HEK293 (cell line): Measurements from ENCODE around the gene CNTN4.

ENCODE experiments used
- CTCF ChIA-PET: fragments of 350-600 bp; formaldehyde crosslinking; extraction: SDS; loops from one replicate; lab custom pipeline; 2021; ENCODE audit warnings: antibody characterized with exemption; lab: Yijun Ruan, JAX
- POLR2A ChIA-PET: fragments of 300-600 bp; formaldehyde crosslinking; extraction: SDS; loops from one replicate; lab custom pipeline; 2020; ENCODE audit warnings: antibody characterized with exemption, inconsistent platforms; lab: Yijun Ruan, JAX
- H3K27ac ChIP-seq: fragments of 200-500 bp; sonication (Bioruptor generic); 2 replicates; pipeline ENCODE4 v1.5.1; 2014; ENCODE audit warnings: low read depth, low read length, control low read depth, inconsistent platforms; ENCODE audit errors: extremely low read depth
- H3K36me3 ChIP-seq, 2 experiments: fragments of 200-500 bp in 1 of 2; sonication (Bioruptor generic) in 1 of 2; 1 replicate in 1 of 2; 2 replicates in 1 of 2; pipeline ENCODE4 v1.5.1; 2014 to 2017; ENCODE audit warnings: inconsistent platforms in 2 of 2, low read length in 2 of 2; ENCODE audit not compliant: control insufficient read depth in 2 of 2, insufficient read depth in 1 of 2
- H3K4me1 ChIP-seq: fragments of 200-500 bp; sonication (Bioruptor generic); 2 replicates; pipeline ENCODE4 v1.5.1; 2014; ENCODE audit warnings: mild to moderate bottlenecking, low read length, inconsistent platforms; ENCODE audit not compliant: control insufficient read depth, insufficient read depth
- H3K4me3 ChIP-seq: 2 replicates; pipeline ENCODE4 v1.5.1; 2011; ENCODE audit warnings: low read depth, mild to moderate bottlenecking, control low read depth, low read length, moderate library complexity
- H3K9me3 ChIP-seq: fragments of 200-500 bp; sonication (Bioruptor generic); 2 replicates; pipeline ENCODE4 v1.5.1; 2014; ENCODE audit warnings: low read depth, low read length, inconsistent platforms; ENCODE audit not compliant: control insufficient read depth, insufficient read depth
- ATF2 ChIP-seq: fragments of 450-650 bp; formaldehyde crosslinking; IDR thresholded peaks from 2 replicates; pipeline ENCODE4 v1.5.1; 2016; ENCODE audit warnings: missing biosample characterization, missing genetic modification characterization, low read depth
- BCL11A ChIP-seq: fragments of 450-650 bp; formaldehyde crosslinking; IDR thresholded peaks from 2 replicates; pipeline ENCODE4 v1.5.1; 2016; ENCODE audit warnings: low read depth, missing biosample characterization, missing genetic modification characterization
- EGR2 ChIP-seq: fragments of 450-650 bp; formaldehyde crosslinking; IDR thresholded peaks from 2 replicates; pipeline ENCODE4 v1.5.1; 2016; ENCODE audit warnings: low read depth, missing biosample characterization, missing genetic modification characterization
- HIC1 ChIP-seq: fragments of 450-650 bp; formaldehyde crosslinking; IDR thresholded peaks from 2 replicates; pipeline ENCODE4 v1.5.1; 2016; ENCODE audit warnings: missing biosample characterization, missing genetic modification characterization
- KLF1 ChIP-seq: fragments of 450-650 bp; formaldehyde crosslinking; IDR thresholded peaks from 2 replicates; pipeline ENCODE4 v1.5.1; 2016; ENCODE audit warnings: missing biosample characterization, missing genetic modification characterization
- KLF16 ChIP-seq: fragments of 450-650 bp; formaldehyde crosslinking; IDR thresholded peaks from 2 replicates; pipeline ENCODE4 v1.5.1; 2017; ENCODE audit warnings: missing biosample characterization, missing genetic modification characterization
- MYNN ChIP-seq: fragments of 450-650 bp; formaldehyde crosslinking; IDR thresholded peaks from 2 replicates; pipeline ENCODE4 v1.5.1; 2016; ENCODE audit warnings: missing biosample characterization, missing genetic modification characterization, borderline replicate concordance
- PRDM1 ChIP-seq: fragments of 450-650 bp; formaldehyde crosslinking; IDR thresholded peaks from 2 replicates; pipeline ENCODE4; 2016; ENCODE audit warnings: missing biosample characterization, missing genetic modification characterization
- PRDM4 ChIP-seq: fragments of 450-650 bp; formaldehyde crosslinking; IDR thresholded peaks from 2 replicates; pipeline ENCODE4 v1.5.1; 2017; ENCODE audit warnings: missing biosample characterization, missing genetic modification characterization
- ZBTB26 ChIP-seq: fragments of 450-650 bp; formaldehyde crosslinking; optimal IDR thresholded peaks from 2 replicates; pipeline ENCODE3; 2016; ENCODE audit warnings: missing biosample characterization, mild to moderate bottlenecking, missing genetic modification characterization
- ZNF114 ChIP-seq: fragments of 450-650 bp; formaldehyde crosslinking; IDR thresholded peaks from 2 replicates; pipeline ENCODE4 v1.5.0; 2017; ENCODE audit warnings: missing biosample characterization, missing genetic modification characterization
- ZNF18 ChIP-seq: fragments of 450-650 bp; formaldehyde crosslinking; IDR thresholded peaks from 2 replicates; pipeline ENCODE4 v1.5.1; 2016; ENCODE audit warnings: missing biosample characterization, missing genetic modification characterization
- ZNF248 ChIP-seq: fragments of 450-650 bp; formaldehyde crosslinking; IDR thresholded peaks from 2 replicates; pipeline ENCODE4 v1.5.1; 2017; ENCODE audit warnings: missing biosample characterization, missing genetic modification characterization
- ZNF37A ChIP-seq: fragments of 450-650 bp; IDR thresholded peaks from 2 replicates; pipeline ENCODE4 v1.5.1; 2018; ENCODE audit warnings: missing biosample characterization, missing genetic modification characterization
- ZNF394 ChIP-seq: fragments of 450-650 bp; formaldehyde crosslinking; IDR thresholded peaks from 2 replicates; pipeline ENCODE4 v1.5.1; 2016; ENCODE audit warnings: missing biosample characterization, missing genetic modification characterization, mild to moderate bottlenecking, moderate library complexity, borderline replicate concordance
- ZNF488 ChIP-seq: fragments of 450-650 bp; formaldehyde crosslinking; IDR thresholded peaks from 2 replicates; pipeline ENCODE4 v1.5.1; 2016; ENCODE audit warnings: missing biosample characterization, missing genetic modification characterization
- ZNF529 ChIP-seq: fragments of 450-650 bp; formaldehyde crosslinking; IDR thresholded peaks from 2 replicates; pipeline ENCODE4 v1.5.1; 2017; ENCODE audit warnings: missing genetic modification characterization, missing biosample characterization; ENCODE audit not compliant: insufficient replicate concordance
- ZNF571 ChIP-seq: fragments of 450-650 bp; formaldehyde crosslinking; IDR thresholded peaks from 2 replicates; pipeline ENCODE4 v1.5.0; 2017; ENCODE audit warnings: missing biosample characterization, missing genetic modification characterization
- ZNF596 ChIP-seq: fragments of 450-650 bp; IDR thresholded peaks from 2 replicates; pipeline ENCODE4 v1.5.0; 2018; ENCODE audit warnings: missing biosample characterization, mild to moderate bottlenecking, missing genetic modification characterization, moderate library complexity
- ZNF600 ChIP-seq: fragments of 450-650 bp; formaldehyde crosslinking; IDR thresholded peaks from 2 replicates; pipeline ENCODE4 v1.5.1; 2016; ENCODE audit warnings: missing biosample characterization, missing genetic modification characterization
- ZNF626 ChIP-seq: fragments of 450-650 bp; sonication (Bioruptor Pico); formaldehyde crosslinking; IDR thresholded peaks from 2 replicates; pipeline ENCODE4 v1.5.1; 2018; ENCODE audit warnings: missing biosample characterization, missing genetic modification characterization, inconsistent platforms
- ZNF792 ChIP-seq: fragments of 450-650 bp; formaldehyde crosslinking; IDR thresholded peaks from 2 replicates; pipeline ENCODE4 v1.5.1; 2016; ENCODE audit warnings: missing biosample characterization, missing genetic modification characterization
- ZNF843 ChIP-seq: fragments of 450-650 bp; formaldehyde crosslinking; IDR thresholded peaks from 2 replicates; pipeline ENCODE4 v1.5.1; 2016; ENCODE audit warnings: missing biosample characterization, missing genetic modification characterization

CNTN4 gene

GRCh38 chr3:2506776-2507175 lies 408.1 kb downstream of the CNTN4 start:
- no peaks in the 10 kb centered on the region for H3K4me1 ChIP-seq
- H3K9me3 ChIP-seq: no peaks in the 10 kb centered on the region
- H3K27ac ChIP-seq: no peak overlapping the region
- ChIA-PET CTCF (interaction anchor here (0.6 kb wide), 2 partner anchors 9 to 340 kb away, joined by 4 read pairs; no protein-coding TSS in a partner anchor), POLR2A (no interaction called here)
- no peaks in the 10 kb centered on the region for H3K36me3 ChIP-seq
- H3K4me3 ChIP-seq: no peak overlapping the region
- TF ChIP-seq ZBTB26 (tag by site-specific recombination) (no peak), ZNF488 (tag by site-specific recombination) (no peak), ZNF626 (tag by site-specific recombination) (no peak), ZNF114 (tag by site-specific recombination) (no peak), ATF2 (no peak), MYNN (tag by site-specific recombination) (no peak), BCL11A (tag by site-specific recombination) (no peak), ZNF248 (tag by site-specific recombination) (no peak), ZNF529 (no peak)

- no peak for TF ChIP-seq ZNF792
- no peak for TF ChIP-seq KLF16 (tag by site-specific recombination)
- TF ChIP-seq ZNF600 (tag by site-specific recombination): no peak
- TF ChIP-seq ZNF596 (tag by site-specific recombination): no peak
- TF ChIP-seq PRDM1 (tag by site-specific recombination): no peak
- TF ChIP-seq KLF1 (tag by site-specific recombination): no peak
- TF ChIP-seq, all 188 proteins: peak for 0
- CTCF ChIA-PET: no interaction called here
- Histone ChIP-seq H3K9me3 (no peaks in the 10 kb centered on the region), H3K4me3 (no peak overlapping the region), H3K4me1 (no peaks in the 10 kb centered on the region), H3K27ac (no peak overlapping the region), H3K36me3 (no peaks in the 10 kb centered on the region)
- POLR2A ChIA-PET: no interaction called here
Measured at GRCh38 chr3:2510591-2511145, 412.0 kb downstream of the CNTN4 start.

GRCh38 chr3:2511356-2511755 lies 412.7 kb downstream of the CNTN4 start:
- ChIA-PET POLR2A (no interaction called here), CTCF (no interaction called here)
- no peaks in the 10 kb centered on the region for H3K9me3 ChIP-seq
- no peak overlapping the region for H3K4me3 ChIP-seq
- no peaks in the 10 kb centered on the region for H3K36me3 ChIP-seq
- H3K27ac ChIP-seq: no peak overlapping the region
- no peaks in the 10 kb centered on the region for H3K4me1 ChIP-seq
- TF ChIP-seq ZNF394 (tag by site-specific recombination) (no peak), HIC1 (tag by site-specific recombination) (no peak), ZNF18 (tag by site-specific recombination) (no peak), ZNF37A (tag by site-specific recombination) (no peak), EGR2 (tag by site-specific recombination) (no peak), ZNF843 (tag by site-specific recombination) (no peak), ZNF571 (tag by site-specific recombination) (no peak), PRDM4 (tag by site-specific recombination) (no peak)
